Measurements from ENCODE around the gene GTF3C4. TPM values are rescaled to one million over a fixed set of nuclear protein-coding genes. Genes with fewer than 3 reads are reported as not detected.

Gene GTF3C4
- total RNA-seq, 6 donors from 2014 or later = 6.4 to 20.9 (median 14.2) TPM

- no peak for DNase-seq
Observed at GRCh38 chr9:132663117-132663516, 7.1 kb upstream of the GTF3C4 start.

GRCh38 chr9:132663851-132664250 is 6.4 kb upstream of the GTF3C4 start:
- no peak for DNase-seq
- WGBS, 2 donors = 79 to 93% methylated on average over 2 of the region's 2 CpGs
- H3K36me3 ChIP-seq = peaks cover 0 to 35% (median 21%) of the 10 kb centered on the region in 4 donors
- H3K9me3 ChIP-seq = no peaks in the 10 kb centered on the region
- H3K27me3 ChIP-seq = no peaks in the 10 kb centered on the region
- TF ChIP-seq, protein P1, sequence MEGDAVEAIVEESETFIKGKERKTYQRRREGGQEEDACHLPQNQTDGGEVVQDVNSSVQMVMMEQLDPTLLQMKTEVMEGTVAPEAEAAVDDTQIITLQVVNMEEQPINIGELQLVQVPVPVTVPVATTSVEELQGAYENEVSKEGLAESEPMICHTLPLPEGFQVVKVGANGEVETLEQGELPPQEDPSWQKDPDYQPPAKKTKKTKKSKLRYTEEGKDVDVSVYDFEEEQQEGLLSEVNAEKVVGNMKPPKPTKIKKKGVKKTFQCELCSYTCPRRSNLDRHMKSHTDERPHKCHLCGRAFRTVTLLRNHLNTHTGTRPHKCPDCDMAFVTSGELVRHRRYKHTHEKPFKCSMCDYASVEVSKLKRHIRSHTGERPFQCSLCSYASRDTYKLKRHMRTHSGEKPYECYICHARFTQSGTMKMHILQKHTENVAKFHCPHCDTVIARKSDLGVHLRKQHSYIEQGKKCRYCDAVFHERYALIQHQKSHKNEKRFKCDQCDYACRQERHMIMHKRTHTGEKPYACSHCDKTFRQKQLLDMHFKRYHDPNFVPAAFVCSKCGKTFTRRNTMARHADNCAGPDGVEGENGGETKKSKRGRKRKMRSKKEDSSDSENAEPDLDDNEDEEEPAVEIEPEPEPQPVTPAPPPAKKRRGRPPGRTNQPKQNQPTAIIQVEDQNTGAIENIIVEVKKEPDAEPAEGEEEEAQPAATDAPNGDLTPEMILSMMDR (IDR thresholded peaks at IDR 0.05) = no peak
- TF ChIP-seq EP300 (IDR thresholded peaks at IDR 0.05) = no peak
- ATAC-seq (ENCODE audit: low FRiP score in 2 of 2) = no peak
- peaks cover 1 to 13% (median 2%) of the 10 kb centered on the region in 4 donors for H3K4me1 ChIP-seq
- H3K27ac ChIP-seq = no peak overlapping the region
- H3K4me3 ChIP-seq = no peak overlapping the region

More at GRCh38 chr9:132663117-132663516, 7.1 kb upstream of the GTF3C4 start:
- H3K9me3 ChIP-seq = no peaks in the 10 kb centered on the region
- peaks cover 5 to 42% (median 26%) of the 10 kb centered on the region in 4 donors for H3K36me3 ChIP-seq
- H3K27ac ChIP-seq = no peak overlapping the region
- TF ChIP-seq POLR2AphosphoS5 (IDR thresholded peaks at IDR 0.05) (no peak), POLR2A (IDR thresholded peaks at IDR 0.05) (no peak), EP300 (IDR thresholded peaks at IDR 0.05) (no peak)
- TF ChIP-seq, protein P1 (IDR thresholded peaks at IDR 0.05) = no peak
- no peak overlapping the region for H3K4me3 ChIP-seq
- WGBS, 2 donors = 77 to 83% methylated on average over 10 to 11 of the region's 11 CpGs
- ATAC-seq (ENCODE audit: low FRiP score in 2 of 2) = no peak
- no peaks in the 10 kb centered on the region for H3K27me3 ChIP-seq
- H3K4me1 ChIP-seq = peaks cover 0 to 10% (median 0%) of the 10 kb centered on the region in 4 donors

DNA sequence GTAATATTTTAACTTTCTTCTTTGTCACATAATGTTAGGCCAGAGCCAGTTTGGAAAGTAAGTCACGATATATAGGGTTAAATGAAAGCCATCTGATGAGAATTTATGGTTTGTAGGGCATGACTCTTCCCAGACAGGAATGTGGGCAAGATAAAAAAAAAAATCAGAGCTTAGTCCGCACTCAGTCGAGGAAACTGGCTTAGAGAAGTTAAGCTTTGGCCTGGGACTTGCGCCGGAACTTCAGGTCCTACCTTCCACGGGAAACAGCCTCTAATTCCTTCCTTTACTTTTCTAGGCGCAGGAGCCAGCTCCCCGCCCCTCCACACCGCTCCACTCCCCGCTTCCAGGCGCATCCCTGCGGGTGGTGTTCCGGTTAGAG is 956 bp upstream of the GTF3C4 start:
- no peaks in the 10 kb centered on the region for H3K36me3 ChIP-seq
- TF ChIP-seq EP300 (IDR thresholded peaks at IDR 0.05) (no peak), POLR2AphosphoS5 (IDR thresholded peaks at IDR 0.05) (no peak), POLR2A (IDR thresholded peaks at IDR 0.05) (no peak)
- TF ChIP-seq, protein P1 (IDR thresholded peaks at IDR 0.05) = no peak
- H3K27me3 ChIP-seq = no peaks in the 10 kb centered on the region
- WGBS, 2 donors = 0 to 1% methylated on average over 13 of the region's 13 CpGs
- peak overlapping the region; percentile 96 to 99 (median 98) for H3K27ac ChIP-seq
- peak overlapping the region; percentile 87 to 100 (median 100) for H3K4me3 ChIP-seq
- H3K9me3 ChIP-seq = no peaks in the 10 kb centered on the region
- no peak for DNase-seq
- peaks cover 21 to 43% (median 36%) of the 10 kb centered on the region in 4 donors for H3K4me1 ChIP-seq
- peak in 1 of 2 donors; percentile 67 for ATAC-seq (ENCODE audit: low FRiP score in 2 of 2)

DNA sequence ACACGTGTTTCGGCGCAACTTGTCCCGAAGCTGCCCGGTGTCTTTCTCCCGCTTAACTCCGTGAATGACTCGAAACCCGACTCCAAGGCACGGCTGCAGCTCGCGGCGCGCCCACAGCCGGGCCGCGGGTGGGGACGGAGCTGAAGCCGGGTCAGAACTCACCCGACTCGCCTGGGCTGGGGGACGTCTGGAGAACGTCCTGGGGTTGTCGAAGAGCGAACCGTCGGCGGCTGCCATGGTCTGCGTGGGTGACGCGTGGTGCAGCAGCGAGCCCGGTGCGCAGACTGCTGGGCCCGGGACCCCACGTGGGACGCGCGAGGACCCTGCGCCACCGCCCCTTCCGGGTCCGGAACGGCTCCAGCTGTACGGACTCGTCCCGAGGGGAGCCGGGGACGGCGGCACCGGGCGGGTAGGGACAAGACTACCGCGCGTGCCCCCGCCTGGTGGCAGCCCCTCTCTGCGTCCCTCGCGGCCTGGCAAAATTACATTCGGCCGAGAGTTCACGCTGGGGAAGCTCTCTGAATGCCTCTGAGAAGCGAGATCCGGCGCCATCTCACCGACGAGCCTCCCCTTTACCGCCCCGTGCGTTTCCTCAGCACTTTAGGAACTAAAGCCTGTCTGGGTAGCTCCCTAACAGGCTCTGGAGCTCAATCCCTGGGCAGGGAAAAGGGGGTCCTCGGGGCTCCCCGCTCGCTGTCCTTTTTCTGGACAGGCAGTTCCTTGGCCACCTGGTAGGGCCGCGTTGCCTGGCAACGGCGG is 387 bp upstream of the GTF3C4 start, which contains the start of gene DDX31:
Gene DDX31 (minus strand): TSS at position 286 of the 759 bp plus-strand sequence. CDS start 49 bp downstream, at position 237.
- peak within 1 kb of the TSS; percentile 87 to 100 (median 100) for H3K4me3 ChIP-seq
- TF ChIP-seq EP300 (IDR thresholded peaks at IDR 0.05) (no peak), POLR2A (IDR thresholded peaks at IDR 0.05) (peak; percentile 33 to 77 (median 72)), POLR2AphosphoS5 (IDR thresholded peaks at IDR 0.05) (peak; percentile 55 to 61)
- TF ChIP-seq, protein P1 (IDR thresholded peaks at IDR 0.05) = peak in 2 of 6 experiments; percentile 31 to 35
- H3K27ac ChIP-seq = peak within 1 kb of the TSS; percentile 96 to 99 (median 98)
- H3K36me3 ChIP-seq = no peaks in the 10 kb centered on the region
- H3K4me1 ChIP-seq = peaks cover 21 to 43% (median 36%) of the 10 kb centered on the region in 4 donors
- no peaks in the 10 kb centered on the region for H3K27me3 ChIP-seq
- 0% methylated on average over 23 to 60 of the region's 77 CpGs for WGBS, 2 donors
- peak; percentile 91 to 97 for DNase-seq
- peak; percentile 96 to 98 for ATAC-seq (ENCODE audit: low FRiP score in 2 of 2)
- H3K9me3 ChIP-seq = no peaks in the 10 kb centered on the region
